Right lobe of liver (tissue), 6 donors: ENCODE data around the gene MMAA. TPM values are rescaled to one million over a fixed set of nuclear protein-coding genes. Genes with fewer than 3 reads are reported as not detected.
"Not testable (repeated sequence)": the region's sequence is repeated elsewhere in the genome, so short reads cannot be mapped to it uniquely, and the experiment has no call there.

Experiments
- ATAC-seq, 4 donors: fragments of 200-7000 bp; cut with Tn5 transposase; one replicate each; pipeline ENCODE4 v1.9.1; 2020; ENCODE audit warnings: mild to moderate bottlenecking in 4 of 4, moderate library complexity in 4 of 4
- DNase-seq, 3 donors: peaks; one replicate each; pipeline ENCODE4 v3.0.0-alpha.2; 2020
- H3K27ac ChIP-seq, 3 donors: fragments of 200-600 bp; one replicate each; pipeline ENCODE4 v1.8.0; 2022
- H3K27me3 ChIP-seq, 2 donors: fragments of 200-600 bp; one replicate each; pipeline ENCODE4 v1.8.0; 2022
- H3K36me3 ChIP-seq, 4 donors: fragments of 200-600 bp; sonication (generic) in 1 of 4; one replicate each; pipeline versions ENCODE4 v1.5.1 to v1.8.0; 2017 to 2022; ENCODE audit warnings: control low read depth in 1 of 4
- H3K4me1 ChIP-seq, 4 donors: fragments of 200-600 bp; sonication (generic) in 1 of 4; one replicate each; pipeline versions ENCODE4 v1.5.1 to v1.8.0; 2017 to 2022; ENCODE audit warnings: control low read depth in 1 of 4
- H3K4me3 ChIP-seq, 3 donors: fragments of 200-600 bp; one replicate each; pipeline ENCODE4 v1.8.0; 2022
- H3K9me3 ChIP-seq, 4 donors: fragments of 200-600 bp; sonication (generic) in 1 of 4; one replicate each; pipeline versions ENCODE4 v1.5.1 to v1.8.0; 2017 to 2022; ENCODE audit warnings: control low read depth in 1 of 4
- POLR2A ChIP-seq: fragments of 450-650 bp; IDR thresholded peaks from one replicate; pipeline ENCODE4 v1.6.1; 2017; ENCODE audit warnings: antibody characterized with exemption, mild to moderate bottlenecking
- WGBS: methylation state at CpG from one replicate; pipeline ENCODE4 v1.1.6; 2018; ENCODE audit warnings: low coverage, low lambda C conversion rate; ENCODE audit not compliant: insufficient coverage; ENCODE audit errors: missing lambda C conversion rate; 5-methylcytosine and 5-hydroxymethylcytosine counted together
- intact Hi-C, 2 donors: fragments of 100-400 bp; cut with DNase I; formaldehyde crosslinking; loops; one replicate each; pipeline versions ENCODE4 v1.11.2 to v1.14.1; 2022
- total RNA-seq, 6 experiments: library from RNA; depleted of rRNA in 2 of 6; stranded (reverse); fragments of >200 nt in 2 of 6; fragmentation: NEBNext Ultra II Directional in 3 of 6; extraction: Animal tissue kit (Norgen Biotek cat#: 25700) in 3 of 6; gene quantifications; one replicate each; pipeline versions ENCODE4 v1.1.0 to v1.2.4, GENCODE V29; 2016 to 2023
- TF ChIP-seq, protein P1 (sequence below), 4 donors: fragments of 200-600 bp in 3 of 4; fragments of 450-650 bp in 1 of 4; IDR thresholded peaks; one replicate each; pipeline versions ENCODE4 v1.5.1 to v1.8.0; 2016 to 2022; ENCODE audit warnings: antibody characterized with exemption in 4 of 4, mild to moderate bottlenecking in 2 of 4
- donor health status: DM: no; HTN: yes; CAD: no.
- donor health status: DM: no; HTN: no; CAD: no.
- donor health status: DM: no; HTN: no; CAD: no.
- donor health status: DM: no; HTN: yes; CAD: no.
- donor health status: DM: no; HTN: yes; CAD: no.

Gene MMAA
- total RNA-seq, 6 experiments from 2014 or later, result 11.4 to 27.1 (median 20.7) TPM

DNA sequence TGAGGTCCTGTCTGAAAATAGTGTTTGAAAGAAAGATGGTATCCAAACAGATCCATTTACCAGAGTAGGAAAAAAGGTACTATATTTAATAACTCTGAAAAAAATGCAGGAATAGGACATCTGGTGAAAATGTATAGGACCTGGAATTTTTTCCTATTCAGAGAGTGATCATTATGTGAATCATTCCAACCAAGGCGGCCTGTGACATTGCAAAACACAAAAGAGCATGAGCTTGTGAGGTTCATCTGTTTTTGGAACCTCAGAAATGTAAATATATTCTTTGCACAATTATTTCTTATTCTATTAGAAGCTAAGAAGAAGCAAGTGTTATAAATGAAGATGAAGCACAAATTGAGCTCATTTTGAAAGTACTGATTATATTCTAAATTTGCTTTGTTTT lies 62.8 kb downstream of the MMAA start:
- 100% methylated on average over 1 of the region's 1 CpG for WGBS
- no peak for ATAC-seq
- intact Hi-C loops, result no loop called here

DNA sequence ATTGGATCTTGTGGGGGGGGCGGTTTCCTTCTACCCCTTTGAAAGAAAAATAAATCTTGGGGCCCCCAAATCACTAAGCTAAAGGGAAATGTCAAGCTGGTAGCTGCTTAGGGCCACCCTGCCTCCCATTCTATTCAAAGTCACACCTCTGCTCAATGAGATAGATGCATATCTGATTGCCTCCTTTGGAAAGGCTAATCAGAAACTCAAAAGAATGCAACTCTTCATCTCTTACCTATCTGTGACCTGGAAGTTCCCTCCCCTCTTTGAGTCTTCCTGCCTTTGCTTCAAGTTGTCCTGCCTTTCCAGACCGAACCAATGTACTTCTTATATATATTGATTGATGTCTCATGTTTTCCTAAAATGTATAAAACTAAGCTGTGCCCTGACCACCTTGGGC lies 67.8 kb downstream of the MMAA start:
- no peak for TF ChIP-seq POLR2A
- TF ChIP-seq, protein P1, sequence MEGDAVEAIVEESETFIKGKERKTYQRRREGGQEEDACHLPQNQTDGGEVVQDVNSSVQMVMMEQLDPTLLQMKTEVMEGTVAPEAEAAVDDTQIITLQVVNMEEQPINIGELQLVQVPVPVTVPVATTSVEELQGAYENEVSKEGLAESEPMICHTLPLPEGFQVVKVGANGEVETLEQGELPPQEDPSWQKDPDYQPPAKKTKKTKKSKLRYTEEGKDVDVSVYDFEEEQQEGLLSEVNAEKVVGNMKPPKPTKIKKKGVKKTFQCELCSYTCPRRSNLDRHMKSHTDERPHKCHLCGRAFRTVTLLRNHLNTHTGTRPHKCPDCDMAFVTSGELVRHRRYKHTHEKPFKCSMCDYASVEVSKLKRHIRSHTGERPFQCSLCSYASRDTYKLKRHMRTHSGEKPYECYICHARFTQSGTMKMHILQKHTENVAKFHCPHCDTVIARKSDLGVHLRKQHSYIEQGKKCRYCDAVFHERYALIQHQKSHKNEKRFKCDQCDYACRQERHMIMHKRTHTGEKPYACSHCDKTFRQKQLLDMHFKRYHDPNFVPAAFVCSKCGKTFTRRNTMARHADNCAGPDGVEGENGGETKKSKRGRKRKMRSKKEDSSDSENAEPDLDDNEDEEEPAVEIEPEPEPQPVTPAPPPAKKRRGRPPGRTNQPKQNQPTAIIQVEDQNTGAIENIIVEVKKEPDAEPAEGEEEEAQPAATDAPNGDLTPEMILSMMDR (IDR thresholded peaks at IDR 0.05), result no peak
- Histone ChIP-seq H3K27me3 (no peaks in the 10 kb centered on the region), H3K27ac (no peak overlapping the region), H3K4me3 (no peak overlapping the region), H3K9me3 (no peaks in the 10 kb centered on the region), H3K4me1 (no peaks in the 10 kb centered on the region), H3K36me3 (no peaks in the 10 kb centered on the region)
- WGBS, result 45% methylated on average over 2 of the region's 2 CpGs
- ATAC-seq (no peak), DNase-seq (no peak)
- intact Hi-C loops, result no loop called here

More for the DNA sequence above, 62.8 kb downstream of the MMAA start:
- Histone ChIP-seq H3K4me3 (no peak overlapping the region), H3K27ac (no peak overlapping the region), H3K36me3 (no peaks in the 10 kb centered on the region), H3K9me3 (no peaks in the 10 kb centered on the region), H3K27me3 (no peaks in the 10 kb centered on the region), H3K4me1 (no peaks in the 10 kb centered on the region)
- TF ChIP-seq POLR2A, result no peak
- TF ChIP-seq, protein P1 (IDR thresholded peaks at IDR 0.05), result no peak
- DNase-seq, result no peak

DNA sequence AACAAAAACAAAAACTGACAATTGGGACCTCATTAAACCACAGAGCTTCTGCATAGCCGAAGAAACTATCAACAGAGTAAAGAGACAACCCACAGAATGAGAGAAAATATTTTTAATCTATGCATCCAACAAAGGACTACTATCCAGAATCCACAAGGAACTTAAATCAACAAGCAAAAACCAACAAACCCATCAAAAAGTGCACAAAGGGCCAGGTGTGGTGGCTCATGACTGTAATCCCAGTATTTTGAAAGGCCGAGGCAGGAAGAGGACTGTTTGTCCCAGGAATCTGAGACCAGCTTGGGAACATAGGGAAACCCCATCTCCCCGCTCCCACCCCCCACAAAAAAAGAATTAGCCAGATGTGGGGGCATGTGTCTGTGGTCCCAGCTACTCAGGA lies 71.4 kb downstream of the MMAA start:
- no peaks in the 10 kb centered on the region for H3K36me3 ChIP-seq
- DNase-seq (no peak), ATAC-seq (no peak)
- intact Hi-C loops, result no loop called here
- H3K4me1 ChIP-seq, result no peaks in the 10 kb centered on the region
- TF ChIP-seq POLR2A, result no peak
- TF ChIP-seq, protein P1 (IDR thresholded peaks at IDR 0.05), result no peak
- H3K4me3 ChIP-seq, result no peak overlapping the region
- no peaks in the 10 kb centered on the region for H3K27me3 ChIP-seq
- 85% methylated on average over 3 of the region's 3 CpGs for WGBS
- no peak overlapping the region for H3K27ac ChIP-seq
- no peaks in the 10 kb centered on the region for H3K9me3 ChIP-seq

DNA sequence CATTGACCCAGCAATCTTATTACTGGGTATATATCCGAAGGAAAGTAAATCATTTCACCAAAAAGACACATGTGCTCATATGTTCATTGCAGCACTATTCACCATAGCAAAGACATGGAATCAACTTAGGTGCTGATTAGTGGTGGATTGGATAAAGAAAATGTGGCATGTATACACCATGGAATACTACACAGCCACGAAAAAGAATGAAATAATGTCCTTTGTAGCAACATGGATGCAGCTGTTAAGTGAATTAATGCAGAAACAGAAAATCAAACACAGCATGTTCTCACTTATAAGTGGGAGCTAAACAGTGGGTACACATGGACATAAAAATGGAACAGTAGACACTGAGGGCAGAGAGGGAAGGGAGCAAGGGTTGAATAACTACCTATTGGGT lies 72.2 kb downstream of the MMAA start:
- 75% methylated on average over 2 of the region's 2 CpGs for WGBS
- H3K36me3 ChIP-seq, ATAC-seq, H3K27ac ChIP-seq, H3K4me1 ChIP-seq, H3K9me3 ChIP-seq, intact Hi-C loops, DNase-seq, H3K27me3 ChIP-seq, H3K4me3 ChIP-seq: not testable (repeated sequence)

DNA sequence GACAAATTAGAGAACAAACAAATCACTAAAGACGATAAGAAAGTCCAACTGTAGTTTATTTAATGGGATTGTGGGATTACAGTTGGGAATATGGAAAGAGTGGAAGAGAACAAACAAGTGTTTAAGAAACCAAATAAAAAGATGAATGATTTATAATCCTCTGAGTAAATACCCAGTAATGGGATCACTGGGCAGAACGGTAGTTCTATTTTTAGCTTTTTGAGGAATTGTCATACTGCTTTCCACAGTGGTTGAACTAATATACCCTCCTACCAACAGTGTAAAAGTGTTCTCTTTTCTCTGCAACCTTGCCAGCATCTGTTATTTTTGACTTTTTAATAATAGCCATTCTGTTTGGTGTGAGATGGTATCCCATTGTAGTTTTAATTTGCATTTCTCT lies 75.7 kb downstream of the MMAA start:
- H3K4me3 ChIP-seq, result no peak overlapping the region
- H3K27me3 ChIP-seq, result no peaks in the 10 kb centered on the region
- H3K4me1 ChIP-seq, result no peaks in the 10 kb centered on the region
- ATAC-seq (no peak), DNase-seq (no peak)
- no peak overlapping the region for H3K27ac ChIP-seq
- intact Hi-C loops, result no loop called here
- TF ChIP-seq, protein P1 (IDR thresholded peaks at IDR 0.05), result no peak
- H3K36me3 ChIP-seq, result no peaks in the 10 kb centered on the region
- no peaks in the 10 kb centered on the region for H3K9me3 ChIP-seq
- WGBS, result 34% methylated on average over 2 of the region's 2 CpGs
